ENCODE measurements around the gene NXPH3. TPM values are rescaled to one million over a fixed set of nuclear protein-coding genes. Genes with fewer than 3 reads are reported as not detected.

The NXPH3 gene
- total RNA-seq, 1 experiment from 2014 or later: 0.26 TPM

GRCh38 chr17:49570540-49571242 lies 5.0 kb upstream of the NXPH3 start:
- POLR2A ChIA-PET (ENCODE audit: unreplicated experiment): no interaction called here
- Histone ChIP-seq H3K4me1 (ENCODE audit: insufficient read depth, low read length) (peaks cover 10% of the 10 kb centered on the region), H3K4me3 (ENCODE audit: low read length) (no peak overlapping the region), H3K27ac (ENCODE audit: low read length) (no peak overlapping the region), H3K9me3 (ENCODE audit: low read length) (no peaks in the 10 kb centered on the region), H3K9me2 (replicated peaks; ENCODE audit: low read length) (no peaks in the 10 kb centered on the region), H3K27me3 (ENCODE audit: low read length) (peaks cover under 1% of the 10 kb centered on the region; the same call in 1 of the 2 replicates), H3K9ac (ENCODE audit: low read length) (no peak overlapping the region), H4K20me1 (ENCODE audit: low read length) (no peaks in the 10 kb centered on the region), H3F3A (ENCODE audit: low read length, unreplicated experiment) (no peaks in the 10 kb centered on the region), H3K4me2 (ENCODE audit: low read length) (0 out of 2 replicates have a peak overlapping the region, but pooled peaks have one; percentile 8), H3K36me3 (ENCODE audit: low read depth, low read length) (no peaks in the 10 kb centered on the region), H2AFZ (ENCODE audit: low read length) (no peak overlapping the region), H3K79me2 (ENCODE audit: low read length) (no peaks in the 10 kb centered on the region)
- DNase-seq: no peak
- no TSS peak for BruUV-seq (replicated peaks)
- no peak for ATAC-seq
- TF ChIP-seq EZH2phosphoT487 (IDR thresholded peaks at IDR 0.05; ENCODE audit: borderline replicate concordance, low read length): no peak
- no peak for TF ChIP-seq EZH2 (IDR thresholded peaks at IDR 0.05; ENCODE audit: low read length, unreplicated experiment)
- no peak for TF ChIP-seq CTCF (conservative IDR thresholded peaks at IDR 0.05; ENCODE audit: low read depth, low read length)
- CTCF ChIA-PET: interaction anchor here (0.5 to 1.0 kb wide), 11 partner anchors 9 to 133 kb away, joined by 3 to 12 read pairs (median 3); no protein-coding TSS in a partner anchor
- intact Hi-C loops (cut with micrococcal nuclease): loop anchor here (5.0 kb wide), 1 partner anchor 67 kb away; no protein-coding TSS in a partner anchor

GRCh38 chr17:49571283-49571682 lies 4.4 kb upstream of the NXPH3 start:
- Histone ChIP-seq H3F3A (ENCODE audit: low read length, unreplicated experiment) (no peaks in the 10 kb centered on the region), H4K20me1 (ENCODE audit: low read length) (no peaks in the 10 kb centered on the region), H3K9ac (ENCODE audit: low read length) (no peak overlapping the region), H3K9me2 (replicated peaks; ENCODE audit: low read length) (no peaks in the 10 kb centered on the region), H3K79me2 (ENCODE audit: low read length) (no peaks in the 10 kb centered on the region), H3K9me3 (ENCODE audit: low read length) (no peaks in the 10 kb centered on the region), H3K27ac (ENCODE audit: low read length) (no peak overlapping the region), H3K36me3 (ENCODE audit: low read depth, low read length) (no peaks in the 10 kb centered on the region), H3K4me2 (ENCODE audit: low read length) (no peak overlapping the region), H3K4me3 (ENCODE audit: low read length) (no peak overlapping the region), H3K4me1 (ENCODE audit: insufficient read depth, low read length) (peaks cover 10% of the 10 kb centered on the region), H2AFZ (ENCODE audit: low read length) (no peak overlapping the region), H3K27me3 (ENCODE audit: low read length) (peaks cover 6% of the 10 kb centered on the region)
- POLR2A ChIA-PET (ENCODE audit: unreplicated experiment): interaction anchor here (0.6 kb wide), 1 partner anchor 80 kb away, joined by 5 read pairs; no protein-coding TSS in a partner anchor
- intact Hi-C loops (cut with micrococcal nuclease): loop anchor here (5.0 kb wide), 1 partner anchor 66 kb away; no protein-coding TSS in a partner anchor
- ATAC-seq (no peak), DNase-seq (no peak)
- CTCF ChIA-PET: interaction anchor here (0.5 to 0.9 kb wide), 3 partner anchors 26 to 202 kb away, joined by 3 to 12 read pairs (median 4); no protein-coding TSS in a partner anchor
- no TSS peak for BruUV-seq (replicated peaks)
- no peak for TF ChIP-seq EZH2phosphoT487 (IDR thresholded peaks at IDR 0.05; ENCODE audit: borderline replicate concordance, low read length)
- TF ChIP-seq EZH2 (IDR thresholded peaks at IDR 0.05; ENCODE audit: low read length, unreplicated experiment): no peak
- TF ChIP-seq CTCF (conservative IDR thresholded peaks at IDR 0.05; ENCODE audit: low read depth, low read length): no peak

GRCh38 chr17:49571764-49572163 lies 3.9 kb upstream of the NXPH3 start:
- Histone ChIP-seq H3K4me1 (ENCODE audit: insufficient read depth, low read length) (peaks cover 8% of the 10 kb centered on the region), H3K27ac (ENCODE audit: low read length) (no peak overlapping the region), H4K20me1 (ENCODE audit: low read length) (no peaks in the 10 kb centered on the region), H3K36me3 (ENCODE audit: low read depth, low read length) (no peaks in the 10 kb centered on the region), H3K9ac (ENCODE audit: low read length) (no peak overlapping the region), H3K4me2 (ENCODE audit: low read length) (no peak overlapping the region), H2AFZ (ENCODE audit: low read length) (no peak overlapping the region), H3K27me3 (ENCODE audit: low read length) (peaks cover 9% of the 10 kb centered on the region), H3K9me3 (ENCODE audit: low read length) (no peaks in the 10 kb centered on the region), H3F3A (ENCODE audit: low read length, unreplicated experiment) (no peaks in the 10 kb centered on the region), H3K4me3 (ENCODE audit: low read length) (no peak overlapping the region), H3K9me2 (replicated peaks; ENCODE audit: low read length) (no peaks in the 10 kb centered on the region), H3K79me2 (ENCODE audit: low read length) (no peaks in the 10 kb centered on the region)
- ChIA-PET CTCF (interaction anchor here (0.5 to 0.9 kb wide), 2 partner anchors 124 to 202 kb away, joined by 3 to 4 read pairs; no protein-coding TSS in a partner anchor), POLR2A (ENCODE audit: unreplicated experiment) (interaction anchor here (0.6 kb wide), 1 partner anchor 79 kb away, joined by 5 read pairs; no protein-coding TSS in a partner anchor)
- no peak for ATAC-seq
- no peak for DNase-seq
- no peak for TF ChIP-seq EZH2phosphoT487 (IDR thresholded peaks at IDR 0.05; ENCODE audit: borderline replicate concordance, low read length)
- TF ChIP-seq CTCF (conservative IDR thresholded peaks at IDR 0.05; ENCODE audit: low read depth, low read length): no peak
- no peak for TF ChIP-seq EZH2 (IDR thresholded peaks at IDR 0.05; ENCODE audit: low read length, unreplicated experiment)
- intact Hi-C loops (cut with micrococcal nuclease): loop anchor here (5.0 kb wide), 1 partner anchor 66 kb away; no protein-coding TSS in a partner anchor
- BruUV-seq (replicated peaks): no TSS peak

All from PC-3 (cell line).